Gastroesophageal sphincter (tissue), 4 donors: Measurements from ENCODE around the gene CNTNAP1. TPM values are rescaled to one million over a fixed set of nuclear protein-coding genes. Genes with fewer than 3 reads are reported as not detected.

Experiments
- ATAC-seq: fragments of 150-250 bp; one replicate; pipeline ENCODE4 v1.9.1; 2016; ENCODE audit warnings: mild to moderate bottlenecking, moderate library complexity
- H3K27ac ChIP-seq, 4 donors: fragments of 200-600 bp; sonication (generic) in 3 of 4; 1 replicate in 3 of 4; 2 replicates in 1 of 4; pipeline ENCODE4 v1.5.1; 2016 to 2019
- H3K27me3 ChIP-seq: fragments of 200-600 bp; sonication (generic); one replicate; pipeline ENCODE4 v1.5.1; 2019
- H3K36me3 ChIP-seq, 2 donors: fragments of 200-600 bp; sonication (generic); one replicate each; pipeline ENCODE4 v1.5.1; 2019; ENCODE audit warnings: control low read depth in 1 of 2
- H3K4me1 ChIP-seq, 3 donors: fragments of 200-600 bp; sonication (generic); 1 replicate in 2 of 3; 2 replicates in 1 of 3; pipeline ENCODE4 v1.5.1; 2016 to 2019; ENCODE audit warnings: control low read depth in 2 of 3
- H3K4me3 ChIP-seq, 2 donors: fragments of 200-600 bp; sonication (generic); one replicate each; pipeline ENCODE4 v1.5.1; 2019; ENCODE audit warnings: mild to moderate bottlenecking in 1 of 2, moderate library complexity in 1 of 2
- H3K9me3 ChIP-seq, 3 donors: fragments of 200-600 bp; sonication (generic); one replicate each; pipeline ENCODE4 v1.5.1; 2017 to 2019; ENCODE audit warnings: control low read depth in 2 of 3
- CTCF ChIP-seq, 4 experiments: fragments of 200-600 bp in 2 of 4; fragments of 450-650 bp in 2 of 4; sonication (generic) in 1 of 4; IDR thresholded peaks; one replicate each; pipeline ENCODE4 v1.5.1; 2017 to 2019; ENCODE audit warnings: antibody characterized with exemption in 4 of 4, mild to moderate bottlenecking in 2 of 4, moderate library complexity in 2 of 4
- EP300 ChIP-seq: sonication (generic); formaldehyde crosslinking; IDR thresholded peaks from one replicate; pipeline ENCODE4 v1.6.1; 2017; ENCODE audit warnings: antibody characterized with exemption, mild to moderate bottlenecking
- POLR2A ChIP-seq, 2 donors: fragments of 450-650 bp; IDR thresholded peaks; one replicate each; pipeline ENCODE4 v1.6.1; 2017; ENCODE audit warnings: antibody characterized with exemption in 2 of 2, mild to moderate bottlenecking in 2 of 2, moderate library complexity in 1 of 2
- POLR2AphosphoS5 ChIP-seq: sonication (generic); formaldehyde crosslinking; IDR thresholded peaks from one replicate; pipeline ENCODE4 v1.6.1; 2017; ENCODE audit warnings: antibody characterized with exemption
- WGBS, 2 donors: methylation state at CpG; one replicate each; pipeline ENCODE4 v1.1.5; 2018; ENCODE audit warnings: low coverage in 1 of 2; 5-methylcytosine and 5-hydroxymethylcytosine counted together
- total RNA-seq, 4 donors: library from RNA; depleted of rRNA; stranded (reverse); fragments of >200 nt; gene quantifications; one replicate each; pipeline ENCODE4 v1.1.0, GENCODE V29; 2016

Gene CNTNAP1
- total RNA-seq, 4 donors from 2014 or later, result 1.7 to 14.5 (median 9.1) TPM

- no peak for ATAC-seq
- no peaks in the 10 kb centered on the region for H3K27me3 ChIP-seq
- TF ChIP-seq POLR2AphosphoS5, result no peak
- TF ChIP-seq EP300, result no peak
- no peak for TF ChIP-seq POLR2A (IDR thresholded peaks at IDR 0.05)
- TF ChIP-seq CTCF (IDR thresholded peaks at IDR 0.05), result no peak
- peak overlapping the region; percentile 75 to 95 (median 90) for H3K27ac ChIP-seq
- peaks cover 0 to 59% (median 11%) of the 10 kb centered on the region in 3 donors for H3K4me1 ChIP-seq
- 24 to 44% methylated on average over 7 to 8 of the region's 10 CpGs for WGBS, 2 donors
- peaks cover 0 to 12% of the 10 kb centered on the region in 2 donors for H3K36me3 ChIP-seq
- no peaks in the 10 kb centered on the region for H3K9me3 ChIP-seq
- peak overlapping the region; percentile 76 to 82 for H3K4me3 ChIP-seq
Measured at GRCh38 chr17:42743595-42744282, 61.4 kb downstream of the CNTNAP1 start.

- no peak for TF ChIP-seq POLR2AphosphoS5
- TF ChIP-seq POLR2A (IDR thresholded peaks at IDR 0.05), result no peak
- no peak for TF ChIP-seq EP300
- peak in 1 of 4 experiments; percentile 6 for TF ChIP-seq CTCF (IDR thresholded peaks at IDR 0.05)
- no peaks in the 10 kb centered on the region for H3K27me3 ChIP-seq
- WGBS, 2 donors, result 0 to 1% methylated on average over 10 to 11 of the region's 32 CpGs
- peak overlapping the region; percentile 75 to 95 (median 90) for H3K27ac ChIP-seq
- peaks cover 0 to 12% of the 10 kb centered on the region in 2 donors for H3K36me3 ChIP-seq
- no peaks in the 10 kb centered on the region for H3K9me3 ChIP-seq
- H3K4me1 ChIP-seq, result peaks cover 0 to 65% (median 17%) of the 10 kb centered on the region in 3 donors
- ATAC-seq, result peak; percentile 89
- H3K4me3 ChIP-seq, result peak overlapping the region; percentile 76 to 82
Measured at GRCh38 chr17:42744283-42744805, 62.0 kb downstream of the CNTNAP1 start.

- peaks cover 0 to 11% of the 10 kb centered on the region in 2 donors for H3K36me3 ChIP-seq
- peak in 2 of 4 experiments; percentile 42 to 45 for TF ChIP-seq CTCF (IDR thresholded peaks at IDR 0.05)
- TF ChIP-seq POLR2A (IDR thresholded peaks at IDR 0.05), result peak; percentile 66 to 84
- no peak for TF ChIP-seq EP300
- TF ChIP-seq POLR2AphosphoS5, result peak; percentile 79
- peak within 1 kb of the TSS; percentile 75 to 95 (median 90) for H3K27ac ChIP-seq
- 12 to 20% methylated on average over 7 to 18 of the region's 50 CpGs for WGBS, 2 donors
- H3K27me3 ChIP-seq, result no peaks in the 10 kb centered on the region
- peak within 1 kb of the TSS; percentile 76 to 82 for H3K4me3 ChIP-seq
- peaks cover 0 to 71% (median 24%) of the 10 kb centered on the region in 3 donors for H3K4me1 ChIP-seq
- peak; percentile 93 for ATAC-seq
- no peaks in the 10 kb centered on the region for H3K9me3 ChIP-seq
Measured at GRCh38 chr17:42744806-42745617, 62.7 kb downstream of the CNTNAP1 start, which contains the start of gene EZH1. TSS of gene EZH1 (minus strand) at chr17:42745040. CDS start at chr17:42728941, 16,099 bp downstream.

GRCh38 chr17:42748202-42748907 is 66.0 kb downstream of the CNTNAP1 start:
- TF ChIP-seq EP300 (no peak), CTCF (IDR thresholded peaks at IDR 0.05) (no peak), POLR2AphosphoS5 (no peak), POLR2A (IDR thresholded peaks at IDR 0.05) (no peak)
- WGBS, 2 donors, result 39 to 59% methylated on average over 5 of the region's 7 CpGs
- H3K27ac ChIP-seq, result peak overlapping the region in 3 of 4 donors; percentile 69 to 71 (median 69)
- H3K4me1 ChIP-seq, result peaks cover 0 to 69% (median 35%) of the 10 kb centered on the region in 3 donors
- no peak overlapping the region for H3K4me3 ChIP-seq
- no peaks in the 10 kb centered on the region for H3K27me3 ChIP-seq
- peak; percentile 40 for ATAC-seq
- H3K36me3 ChIP-seq, result no peaks in the 10 kb centered on the region
- no peaks in the 10 kb centered on the region for H3K9me3 ChIP-seq
